Spleen (tissue), 7 donors: ENCODE data around the gene PRKCH.

Experiments used
- POLR2AphosphoS5 ChIP-seq, 3 donors: sonication (generic); formaldehyde crosslinking; IDR thresholded peaks; one replicate each; pipeline ENCODE4 v1.5.1; 2017; ENCODE audit warnings: antibody characterized with exemption in 3 of 3
- TF ChIP-seq, protein P1 (sequence below), 11 experiments: fragments of 200-600 bp in 7 of 11; fragments of 450-650 bp in 4 of 11; sonication (generic) in 4 of 11; IDR thresholded peaks in 8 of 11; conservative IDR thresholded peaks in 3 of 11; 1 replicate in 7 of 11; 2 replicates in 4 of 11; pipeline versions ENCODE4 v1.4.0 to v1.8.0; 2016 to 2021; ENCODE audit warnings: antibody characterized with exemption in 11 of 11, inconsistent platforms in 4 of 11, mild to moderate bottlenecking in 1 of 11
- donor health status: DM: no; HTN: no; CAD: no; lungs with moderate emphysema.
- donor health status: DM: no; HTN: no; CAD: no.
- donor health status: DM: no; HTN: no; CAD: no.

GRCh38 chr14:61575551-61576150, 254.3 kb downstream of the PRKCH start:
- TF ChIP-seq, protein P1, sequence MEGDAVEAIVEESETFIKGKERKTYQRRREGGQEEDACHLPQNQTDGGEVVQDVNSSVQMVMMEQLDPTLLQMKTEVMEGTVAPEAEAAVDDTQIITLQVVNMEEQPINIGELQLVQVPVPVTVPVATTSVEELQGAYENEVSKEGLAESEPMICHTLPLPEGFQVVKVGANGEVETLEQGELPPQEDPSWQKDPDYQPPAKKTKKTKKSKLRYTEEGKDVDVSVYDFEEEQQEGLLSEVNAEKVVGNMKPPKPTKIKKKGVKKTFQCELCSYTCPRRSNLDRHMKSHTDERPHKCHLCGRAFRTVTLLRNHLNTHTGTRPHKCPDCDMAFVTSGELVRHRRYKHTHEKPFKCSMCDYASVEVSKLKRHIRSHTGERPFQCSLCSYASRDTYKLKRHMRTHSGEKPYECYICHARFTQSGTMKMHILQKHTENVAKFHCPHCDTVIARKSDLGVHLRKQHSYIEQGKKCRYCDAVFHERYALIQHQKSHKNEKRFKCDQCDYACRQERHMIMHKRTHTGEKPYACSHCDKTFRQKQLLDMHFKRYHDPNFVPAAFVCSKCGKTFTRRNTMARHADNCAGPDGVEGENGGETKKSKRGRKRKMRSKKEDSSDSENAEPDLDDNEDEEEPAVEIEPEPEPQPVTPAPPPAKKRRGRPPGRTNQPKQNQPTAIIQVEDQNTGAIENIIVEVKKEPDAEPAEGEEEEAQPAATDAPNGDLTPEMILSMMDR (IDR thresholded peaks at IDR 0.05 in 8 of 11, conservative IDR thresholded peaks at IDR 0.05 in 3 of 11) = no peak
- TF ChIP-seq POLR2AphosphoS5 (IDR thresholded peaks at IDR 0.05) = no peak
